GM23338 (cell line): ENCODE measurements around the gene MTURN. TPM values are rescaled to one million over a fixed set of nuclear protein-coding genes. Genes with fewer than 3 reads are reported as not detected.

Experiments
- ATAC-seq: fragments of 200-7000 bp; cut with Tn5 transposase; 3 replicates; pipeline ENCODE4 v1.9.1; 2020
- DNase-seq: peaks from one replicate; pipeline ENCODE4 v3.0.0-alpha.2; 2015; ENCODE audit warnings: low spot score
- H2AFZ ChIP-seq: fragments of 200-600 bp; sonication (generic); 2 replicates; pipeline ENCODE4 v1.8.0; 2016; ENCODE audit warnings: antibody characterized with exemption, mild to moderate bottlenecking, moderate library complexity
- H3F3A ChIP-seq: fragments of 200-600 bp; sonication (generic); replicated peaks from 2 replicates; pipeline ENCODE4 v1.8.0; 2017; ENCODE audit warnings: antibody characterized with exemption, mixed run types, low read depth
- H3K27ac ChIP-seq: fragments of 200-600 bp; sonication (generic); 2 replicates; pipeline ENCODE4 v1.6.1; 2016; ENCODE audit warnings: low read depth
- H3K27me3 ChIP-seq: fragments of 200-600 bp; sonication (generic); 2 replicates; pipeline ENCODE4 v1.8.0; 2016; ENCODE audit warnings: mild to moderate bottlenecking, mixed run types, moderate library complexity; ENCODE audit not compliant: insufficient read depth
- H3K36me3 ChIP-seq: fragments of 200-600 bp; sonication (generic); 2 replicates; pipeline ENCODE4 v1.8.0; 2016; ENCODE audit warnings: mild to moderate bottlenecking; ENCODE audit not compliant: insufficient read depth
- H3K4me1 ChIP-seq: fragments of 200-600 bp; sonication (generic); 2 replicates; pipeline ENCODE4 v1.8.0; 2016; ENCODE audit warnings: mild to moderate bottlenecking, moderate library complexity; ENCODE audit not compliant: insufficient read depth
- H3K4me2 ChIP-seq: fragments of 200-600 bp; sonication (generic); 2 replicates; pipeline ENCODE4 v1.7.1; 2017; ENCODE audit warnings: mixed run types
- H3K4me3 ChIP-seq: fragments of 200-600 bp; sonication (generic); 2 replicates; pipeline ENCODE4 v1.6.1; 2016; ENCODE audit warnings: mixed run types
- H3K79me2 ChIP-seq: fragments of 200-600 bp; sonication (generic); replicated peaks from 2 replicates; pipeline ENCODE4 v1.8.0; 2017; ENCODE audit warnings: mild to moderate bottlenecking; ENCODE audit not compliant: insufficient read depth
- H3K9me2 ChIP-seq: fragments of 200-600 bp; sonication (generic); 2 replicates; pipeline ENCODE4 v1.8.0; 2017; ENCODE audit not compliant: insufficient read depth
- H4K20me1 ChIP-seq: fragments of 200-600 bp; sonication (generic); replicated peaks from 2 replicates; pipeline ENCODE4 v1.8.0; 2017; ENCODE audit warnings: mild to moderate bottlenecking; ENCODE audit not compliant: insufficient read depth
- H3K27ac Mint-ChIP-seq: 2 replicates; pipeline ENCODE4 v1.8.0; 2020; ENCODE audit warnings: inconsistent platforms, mild to moderate bottlenecking, moderate library complexity, mixed read lengths
- H3K27me3 Mint-ChIP-seq: 3 replicates; pipeline ENCODE4 v1.8.0; 2022; ENCODE audit warnings: low read depth, mild to moderate bottlenecking, moderate library complexity, mixed read lengths, inconsistent platforms; ENCODE audit not compliant: insufficient read depth, poor library complexity
- H3K36me3 Mint-ChIP-seq: 3 replicates; pipeline ENCODE4 v1.8.0; 2021; ENCODE audit warnings: low read depth, mild to moderate bottlenecking, inconsistent platforms, moderate library complexity, mixed read lengths
- H3K4me1 Mint-ChIP-seq: 3 replicates; pipeline ENCODE4 v1.8.0; 2020; ENCODE audit warnings: mild to moderate bottlenecking, inconsistent platforms, mixed read lengths
- H3K4me3 Mint-ChIP-seq: 3 replicates; pipeline ENCODE4 v1.8.0; 2021; ENCODE audit warnings: moderate library complexity, mild to moderate bottlenecking, inconsistent platforms, mixed read lengths
- H3K9me3 Mint-ChIP-seq: 3 replicates; pipeline ENCODE4 v1.8.0; 2020; ENCODE audit warnings: moderate library complexity, mild to moderate bottlenecking, inconsistent platforms, mixed read lengths
- EZH2phosphoT487 ChIP-seq: fragments of 200-600 bp; sonication (generic); IDR thresholded peaks from one replicate; pipeline ENCODE4 v1.8.1; 2018; ENCODE audit warnings: antibody characterized with exemption; ENCODE audit not compliant: unreplicated experiment
- JUNB ChIP-seq: IDR thresholded peaks from one replicate; pipeline ENCODE4 v1.6.1; 2016; ENCODE audit warnings: antibody characterized with exemption; ENCODE audit not compliant: unreplicated experiment
- NANOG ChIP-seq: IDR thresholded peaks from 2 replicates; pipeline ENCODE4 v1.6.1; 2016; ENCODE audit warnings: antibody characterized with exemption, borderline replicate concordance
- POLR2AphosphoS5 ChIP-seq: IDR thresholded peaks from 2 replicates; pipeline ENCODE4 v1.6.1; 2016; ENCODE audit warnings: antibody characterized with exemption, low read depth
- STAT1 ChIP-seq: IDR thresholded peaks from one replicate; pipeline ENCODE4 v1.6.1; 2016; ENCODE audit warnings: antibody characterized with exemption; ENCODE audit not compliant: unreplicated experiment
- ZNF114 ChIP-seq: fragments of 250-450 bp; sonication (Bioruptor Pico); IDR thresholded peaks from 2 replicates; pipeline ENCODE4 v1.5.0; 2020; ENCODE audit warnings: mild to moderate bottlenecking, moderate library complexity
- ZNF331 ChIP-seq: fragments of 250-450 bp; sonication (Bioruptor Pico); IDR thresholded peaks from 2 replicates; pipeline ENCODE4 v1.5.0; 2020; ENCODE audit warnings: low read depth, mild to moderate bottlenecking, moderate library complexity
- polyA plus RNA-seq: library from polyadenylated mRNA; unstranded; fragments of >200 nt; fragmentation: Nextera tagmentation; extraction: Ambion mirVana; gene quantifications from 2 replicates; pipeline ENCODE4 v1.2.1, GENCODE V29; 2016
- total RNA-seq: library from RNA; depleted of rRNA; stranded (reverse); fragments of >200 nt; shearing (Covaris generic); gene quantifications from 2 replicates; pipeline ENCODE4 v1.2.3, GENCODE V29; 2014
- TF ChIP-seq, protein P1 (sequence below): IDR thresholded peaks from 2 replicates; pipeline ENCODE4 v1.6.1; 2016; ENCODE audit warnings: antibody characterized with exemption
- TF ChIP-seq, protein P2 (sequence below), 2 experiments: fragments of 200-600 bp in 1 of 2; sonication (generic) in 1 of 2; conservative IDR thresholded peaks; 2 replicates each; pipeline versions ENCODE4 v1.5.1 to v1.6.1; 2016 to 2017; ENCODE audit warnings: antibody characterized with exemption in 2 of 2, low read depth in 2 of 2, mild to moderate bottlenecking in 2 of 2, moderate library complexity in 1 of 2
- TF ChIP-seq, protein P3 (sequence below): fragments of 250-450 bp; sonication (Bioruptor Pico); IDR thresholded peaks from 2 replicates; pipeline ENCODE4 v1.5.0; 2020; ENCODE audit warnings: mild to moderate bottlenecking, moderate library complexity
- TF ChIP-seq, protein P4 (sequence below): IDR thresholded peaks from one replicate; pipeline ENCODE4 v1.6.1; 2018; ENCODE audit warnings: antibody characterized with exemption; ENCODE audit not compliant: unreplicated experiment

The MTURN gene
- total and polyA plus RNA-seq, 2 experiments from 2014 or later = 3.1 to 8.7 TPM

DNA sequence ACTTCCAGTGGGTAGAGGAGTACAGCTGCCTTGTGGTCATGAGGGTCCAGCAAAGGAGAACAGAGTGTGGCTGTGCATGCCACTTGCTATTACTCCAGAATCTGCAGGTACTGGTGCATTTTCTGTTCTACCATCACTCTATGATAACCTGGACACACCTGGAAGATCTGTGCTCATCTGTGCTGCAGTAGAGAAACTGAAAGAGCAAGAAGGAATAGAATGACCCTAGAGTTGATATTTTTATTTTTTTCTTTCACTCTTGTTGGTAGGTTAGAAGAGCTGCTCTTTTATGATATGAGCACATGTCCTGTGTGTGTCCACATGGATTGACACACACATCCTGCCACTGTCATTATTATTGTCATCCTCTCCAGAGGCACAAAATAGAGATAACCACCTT, 48.3 kb upstream of the MTURN start (continued):
- TF ChIP-seq EZH2phosphoT487 (no peak), POLR2AphosphoS5 (no peak), JUNB (no peak), NANOG (no peak), STAT1 (no peak), ZNF114 (CRISPR knock-in tag) (no peak)
- TF ChIP-seq, protein P1, sequence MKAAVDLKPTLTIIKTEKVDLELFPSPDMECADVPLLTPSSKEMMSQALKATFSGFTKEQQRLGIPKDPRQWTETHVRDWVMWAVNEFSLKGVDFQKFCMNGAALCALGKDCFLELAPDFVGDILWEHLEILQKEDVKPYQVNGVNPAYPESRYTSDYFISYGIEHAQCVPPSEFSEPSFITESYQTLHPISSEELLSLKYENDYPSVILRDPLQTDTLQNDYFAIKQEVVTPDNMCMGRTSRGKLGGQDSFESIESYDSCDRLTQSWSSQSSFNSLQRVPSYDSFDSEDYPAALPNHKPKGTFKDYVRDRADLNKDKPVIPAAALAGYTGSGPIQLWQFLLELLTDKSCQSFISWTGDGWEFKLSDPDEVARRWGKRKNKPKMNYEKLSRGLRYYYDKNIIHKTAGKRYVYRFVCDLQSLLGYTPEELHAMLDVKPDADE = no peak

DNA sequence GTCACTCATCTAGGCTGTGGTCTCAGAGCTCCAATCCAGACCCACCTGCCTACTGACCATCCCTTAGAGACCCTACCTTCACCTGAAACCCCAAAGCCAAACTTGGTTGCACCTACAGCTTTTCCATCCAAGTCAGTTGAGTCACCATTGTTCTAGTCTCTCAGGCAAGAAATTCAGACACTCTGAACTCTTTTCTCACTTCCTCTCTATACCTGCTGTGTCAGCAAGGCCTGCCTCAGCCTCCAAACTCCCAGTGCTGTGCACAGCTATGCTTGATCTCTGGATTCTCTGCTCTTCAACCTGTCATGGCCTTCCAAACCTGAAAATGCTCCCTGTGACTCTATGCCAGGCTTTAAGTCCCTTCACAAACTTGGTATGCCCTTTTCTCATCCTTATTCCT, 47.4 kb upstream of the MTURN start:
- Histone ChIP-seq H3K27me3 (no peaks in the 10 kb centered on the region), H3K79me2 (no peaks in the 10 kb centered on the region), H3F3A (no peaks in the 10 kb centered on the region), H3K9me2 (no peaks in the 10 kb centered on the region), H3K27ac (no peak overlapping the region), H3K36me3 (no peaks in the 10 kb centered on the region), H3K4me1 (no peaks in the 10 kb centered on the region), H3K4me3 (no peak overlapping the region), H2AFZ (no peak overlapping the region), H3K4me2 (no peak overlapping the region), H4K20me1 (peaks cover 7% of the 10 kb centered on the region)
- no peak overlapping the region for H3K4me3 Mint-ChIP-seq
- no peaks in the 10 kb centered on the region; the same call in 2 of the 3 replicates for H3K36me3 Mint-ChIP-seq
- DNase-seq (no peak), ATAC-seq (no peak)
- H3K27ac Mint-ChIP-seq = no peak overlapping the region
- H3K4me1 Mint-ChIP-seq = peaks cover 11% of the 10 kb centered on the region; the same call in 2 of the 3 replicates
- H3K27me3 Mint-ChIP-seq = no peaks in the 10 kb centered on the region
- H3K9me3 Mint-ChIP-seq = no peaks in the 10 kb centered on the region
- TF ChIP-seq EZH2phosphoT487 (no peak), ZNF331 (no peak), STAT1 (no peak), NANOG (no peak), JUNB (no peak), POLR2AphosphoS5 (no peak), ZNF114 (CRISPR knock-in tag) (no peak)
- TF ChIP-seq, protein P1 = no peak
- TF ChIP-seq, protein P2, sequence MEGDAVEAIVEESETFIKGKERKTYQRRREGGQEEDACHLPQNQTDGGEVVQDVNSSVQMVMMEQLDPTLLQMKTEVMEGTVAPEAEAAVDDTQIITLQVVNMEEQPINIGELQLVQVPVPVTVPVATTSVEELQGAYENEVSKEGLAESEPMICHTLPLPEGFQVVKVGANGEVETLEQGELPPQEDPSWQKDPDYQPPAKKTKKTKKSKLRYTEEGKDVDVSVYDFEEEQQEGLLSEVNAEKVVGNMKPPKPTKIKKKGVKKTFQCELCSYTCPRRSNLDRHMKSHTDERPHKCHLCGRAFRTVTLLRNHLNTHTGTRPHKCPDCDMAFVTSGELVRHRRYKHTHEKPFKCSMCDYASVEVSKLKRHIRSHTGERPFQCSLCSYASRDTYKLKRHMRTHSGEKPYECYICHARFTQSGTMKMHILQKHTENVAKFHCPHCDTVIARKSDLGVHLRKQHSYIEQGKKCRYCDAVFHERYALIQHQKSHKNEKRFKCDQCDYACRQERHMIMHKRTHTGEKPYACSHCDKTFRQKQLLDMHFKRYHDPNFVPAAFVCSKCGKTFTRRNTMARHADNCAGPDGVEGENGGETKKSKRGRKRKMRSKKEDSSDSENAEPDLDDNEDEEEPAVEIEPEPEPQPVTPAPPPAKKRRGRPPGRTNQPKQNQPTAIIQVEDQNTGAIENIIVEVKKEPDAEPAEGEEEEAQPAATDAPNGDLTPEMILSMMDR (conservative IDR thresholded peaks at IDR 0.05; ENCODE audit: low read depth in 2 of 2) = no peak
- TF ChIP-seq, protein P3, sequence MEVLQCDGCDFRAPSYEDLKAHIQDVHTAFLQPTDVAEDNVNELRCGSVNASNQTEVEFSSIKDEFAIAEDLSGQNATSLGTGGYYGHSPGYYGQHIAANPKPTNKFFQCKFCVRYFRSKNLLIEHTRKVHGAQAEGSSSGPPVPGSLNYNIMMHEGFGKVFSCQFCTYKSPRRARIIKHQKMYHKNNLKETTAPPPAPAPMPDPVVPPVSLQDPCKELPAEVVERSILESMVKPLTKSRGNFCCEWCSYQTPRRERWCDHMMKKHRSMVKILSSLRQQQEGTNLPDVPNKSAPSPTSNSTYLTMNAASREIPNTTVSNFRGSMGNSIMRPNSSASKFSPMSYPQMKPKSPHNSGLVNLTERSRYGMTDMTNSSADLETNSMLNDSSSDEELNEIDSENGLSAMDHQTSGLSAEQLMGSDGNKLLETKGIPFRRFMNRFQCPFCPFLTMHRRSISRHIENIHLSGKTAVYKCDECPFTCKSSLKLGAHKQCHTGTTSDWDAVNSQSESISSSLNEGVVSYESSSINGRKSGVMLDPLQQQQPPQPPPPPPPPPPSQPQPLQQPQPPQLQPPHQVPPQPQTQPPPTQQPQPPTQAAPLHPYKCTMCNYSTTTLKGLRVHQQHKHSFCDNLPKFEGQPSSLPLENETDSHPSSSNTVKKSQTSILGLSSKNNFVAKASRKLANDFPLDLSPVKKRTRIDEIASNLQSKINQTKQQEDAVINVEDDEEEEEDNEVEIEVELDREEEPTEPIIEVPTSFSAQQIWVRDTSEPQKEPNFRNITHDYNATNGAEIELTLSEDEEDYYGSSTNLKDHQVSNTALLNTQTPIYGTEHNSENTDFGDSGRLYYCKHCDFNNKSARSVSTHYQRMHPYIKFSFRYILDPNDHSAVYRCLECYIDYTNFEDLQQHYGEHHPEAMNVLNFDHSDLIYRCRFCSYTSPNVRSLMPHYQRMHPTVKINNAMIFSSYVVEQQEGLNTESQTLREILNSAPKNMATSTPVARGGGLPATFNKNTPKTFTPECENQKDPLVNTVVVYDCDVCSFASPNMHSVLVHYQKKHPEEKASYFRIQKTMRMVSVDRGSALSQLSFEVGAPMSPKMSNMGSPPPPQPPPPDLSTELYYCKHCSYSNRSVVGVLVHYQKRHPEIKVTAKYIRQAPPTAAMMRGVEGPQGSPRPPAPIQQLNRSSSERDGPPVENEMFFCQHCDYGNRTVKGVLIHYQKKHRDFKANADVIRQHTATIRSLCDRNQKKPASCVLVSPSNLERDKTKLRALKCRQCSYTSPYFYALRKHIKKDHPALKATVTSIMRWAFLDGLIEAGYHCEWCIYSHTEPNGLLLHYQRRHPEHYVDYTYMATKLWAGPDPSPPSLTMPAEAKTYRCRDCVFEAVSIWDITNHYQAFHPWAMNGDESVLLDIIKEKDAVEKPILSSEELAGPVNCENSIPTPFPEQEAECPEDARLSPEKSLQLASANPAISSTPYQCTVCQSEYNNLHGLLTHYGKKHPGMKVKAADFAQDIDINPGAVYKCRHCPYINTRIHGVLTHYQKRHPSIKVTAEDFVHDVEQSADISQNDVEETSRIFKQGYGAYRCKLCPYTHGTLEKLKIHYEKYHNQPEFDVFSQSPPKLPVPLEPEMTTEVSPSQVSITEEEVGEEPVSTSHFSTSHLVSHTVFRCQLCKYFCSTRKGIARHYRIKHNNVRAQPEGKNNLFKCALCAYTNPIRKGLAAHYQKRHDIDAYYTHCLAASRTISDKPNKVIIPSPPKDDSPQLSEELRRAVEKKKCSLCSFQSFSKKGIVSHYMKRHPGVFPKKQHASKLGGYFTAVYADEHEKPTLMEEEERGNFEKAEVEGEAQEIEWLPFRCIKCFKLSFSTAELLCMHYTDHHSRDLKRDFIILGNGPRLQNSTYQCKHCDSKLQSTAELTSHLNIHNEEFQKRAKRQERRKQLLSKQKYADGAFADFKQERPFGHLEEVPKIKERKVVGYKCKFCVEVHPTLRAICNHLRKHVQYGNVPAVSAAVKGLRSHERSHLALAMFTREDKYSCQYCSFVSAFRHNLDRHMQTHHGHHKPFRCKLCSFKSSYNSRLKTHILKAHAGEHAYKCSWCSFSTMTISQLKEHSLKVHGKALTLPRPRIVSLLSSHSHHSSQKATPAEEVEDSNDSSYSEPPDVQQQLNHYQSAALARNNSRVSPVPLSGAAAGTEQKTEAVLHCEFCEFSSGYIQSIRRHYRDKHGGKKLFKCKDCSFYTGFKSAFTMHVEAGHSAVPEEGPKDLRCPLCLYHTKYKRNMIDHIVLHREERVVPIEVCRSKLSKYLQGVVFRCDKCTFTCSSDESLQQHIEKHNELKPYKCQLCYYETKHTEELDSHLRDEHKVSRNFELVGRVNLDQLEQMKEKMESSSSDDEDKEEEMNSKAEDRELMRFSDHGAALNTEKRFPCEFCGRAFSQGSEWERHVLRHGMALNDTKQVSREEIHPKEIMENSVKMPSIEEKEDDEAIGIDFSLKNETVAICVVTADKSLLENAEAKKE (CRISPR knock-in tag) = no peak
- TF ChIP-seq, protein P4, sequence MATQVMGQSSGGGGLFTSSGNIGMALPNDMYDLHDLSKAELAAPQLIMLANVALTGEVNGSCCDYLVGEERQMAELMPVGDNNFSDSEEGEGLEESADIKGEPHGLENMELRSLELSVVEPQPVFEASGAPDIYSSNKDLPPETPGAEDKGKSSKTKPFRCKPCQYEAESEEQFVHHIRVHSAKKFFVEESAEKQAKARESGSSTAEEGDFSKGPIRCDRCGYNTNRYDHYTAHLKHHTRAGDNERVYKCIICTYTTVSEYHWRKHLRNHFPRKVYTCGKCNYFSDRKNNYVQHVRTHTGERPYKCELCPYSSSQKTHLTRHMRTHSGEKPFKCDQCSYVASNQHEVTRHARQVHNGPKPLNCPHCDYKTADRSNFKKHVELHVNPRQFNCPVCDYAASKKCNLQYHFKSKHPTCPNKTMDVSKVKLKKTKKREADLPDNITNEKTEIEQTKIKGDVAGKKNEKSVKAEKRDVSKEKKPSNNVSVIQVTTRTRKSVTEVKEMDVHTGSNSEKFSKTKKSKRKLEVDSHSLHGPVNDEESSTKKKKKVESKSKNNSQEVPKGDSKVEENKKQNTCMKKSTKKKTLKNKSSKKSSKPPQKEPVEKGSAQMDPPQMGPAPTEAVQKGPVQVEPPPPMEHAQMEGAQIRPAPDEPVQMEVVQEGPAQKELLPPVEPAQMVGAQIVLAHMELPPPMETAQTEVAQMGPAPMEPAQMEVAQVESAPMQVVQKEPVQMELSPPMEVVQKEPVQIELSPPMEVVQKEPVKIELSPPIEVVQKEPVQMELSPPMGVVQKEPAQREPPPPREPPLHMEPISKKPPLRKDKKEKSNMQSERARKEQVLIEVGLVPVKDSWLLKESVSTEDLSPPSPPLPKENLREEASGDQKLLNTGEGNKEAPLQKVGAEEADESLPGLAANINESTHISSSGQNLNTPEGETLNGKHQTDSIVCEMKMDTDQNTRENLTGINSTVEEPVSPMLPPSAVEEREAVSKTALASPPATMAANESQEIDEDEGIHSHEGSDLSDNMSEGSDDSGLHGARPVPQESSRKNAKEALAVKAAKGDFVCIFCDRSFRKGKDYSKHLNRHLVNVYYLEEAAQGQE = no peak
